Astrocyte of the spinal cord (primary cell): Measurements from ENCODE around the gene NMRK1.

ENCODE experiments used
- DNase-seq: peaks from one replicate; pipeline ENCODE4 v3.0.0; 2011; ENCODE audit warnings: low read depth, low spot score
- H3K4me3 ChIP-seq: 2 replicates; pipeline ENCODE4 v1.5.1; 2011; ENCODE audit warnings: low read depth, mild to moderate bottlenecking, low read length, moderate library complexity
- in situ Hi-C: cut with HindIII; loops from 2 replicates; pipeline ENCODE4 v1.10.0; 2017; ENCODE audit warnings: low sequenced_read_pairs
- TF ChIP-seq, protein P1 (sequence below): IDR thresholded peaks from 2 replicates; pipeline ENCODE4 v1.5.1; 2012; ENCODE audit warnings: low read depth, mild to moderate bottlenecking, low read length, inconsistent platforms

NMRK1 gene

DNA sequence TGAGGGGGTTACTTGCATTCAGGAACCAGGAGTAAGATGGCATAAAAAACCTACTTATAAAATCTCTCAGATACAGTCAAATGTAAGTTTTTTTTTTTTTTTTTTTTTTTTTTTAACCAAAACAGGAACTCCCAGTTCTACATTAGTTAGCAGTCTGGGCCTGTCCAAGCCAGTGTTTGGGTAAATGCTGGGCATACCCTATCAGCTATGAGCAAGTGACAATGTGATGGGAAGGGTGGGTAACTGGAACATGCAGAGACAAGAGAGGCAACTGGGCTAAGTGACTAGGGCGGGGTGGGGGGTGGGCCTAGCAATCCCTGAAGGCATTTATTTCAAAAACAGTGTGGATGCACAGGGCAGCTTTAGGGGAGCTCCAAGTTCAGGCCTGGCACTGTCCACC lies 2.3 kb downstream of the NMRK1 start:
- in situ Hi-C loops: no loop called here
- DNase-seq: no peak
- no peak overlapping the region for H3K4me3 ChIP-seq
- TF ChIP-seq, protein P1, sequence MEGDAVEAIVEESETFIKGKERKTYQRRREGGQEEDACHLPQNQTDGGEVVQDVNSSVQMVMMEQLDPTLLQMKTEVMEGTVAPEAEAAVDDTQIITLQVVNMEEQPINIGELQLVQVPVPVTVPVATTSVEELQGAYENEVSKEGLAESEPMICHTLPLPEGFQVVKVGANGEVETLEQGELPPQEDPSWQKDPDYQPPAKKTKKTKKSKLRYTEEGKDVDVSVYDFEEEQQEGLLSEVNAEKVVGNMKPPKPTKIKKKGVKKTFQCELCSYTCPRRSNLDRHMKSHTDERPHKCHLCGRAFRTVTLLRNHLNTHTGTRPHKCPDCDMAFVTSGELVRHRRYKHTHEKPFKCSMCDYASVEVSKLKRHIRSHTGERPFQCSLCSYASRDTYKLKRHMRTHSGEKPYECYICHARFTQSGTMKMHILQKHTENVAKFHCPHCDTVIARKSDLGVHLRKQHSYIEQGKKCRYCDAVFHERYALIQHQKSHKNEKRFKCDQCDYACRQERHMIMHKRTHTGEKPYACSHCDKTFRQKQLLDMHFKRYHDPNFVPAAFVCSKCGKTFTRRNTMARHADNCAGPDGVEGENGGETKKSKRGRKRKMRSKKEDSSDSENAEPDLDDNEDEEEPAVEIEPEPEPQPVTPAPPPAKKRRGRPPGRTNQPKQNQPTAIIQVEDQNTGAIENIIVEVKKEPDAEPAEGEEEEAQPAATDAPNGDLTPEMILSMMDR: no peak

DNA sequence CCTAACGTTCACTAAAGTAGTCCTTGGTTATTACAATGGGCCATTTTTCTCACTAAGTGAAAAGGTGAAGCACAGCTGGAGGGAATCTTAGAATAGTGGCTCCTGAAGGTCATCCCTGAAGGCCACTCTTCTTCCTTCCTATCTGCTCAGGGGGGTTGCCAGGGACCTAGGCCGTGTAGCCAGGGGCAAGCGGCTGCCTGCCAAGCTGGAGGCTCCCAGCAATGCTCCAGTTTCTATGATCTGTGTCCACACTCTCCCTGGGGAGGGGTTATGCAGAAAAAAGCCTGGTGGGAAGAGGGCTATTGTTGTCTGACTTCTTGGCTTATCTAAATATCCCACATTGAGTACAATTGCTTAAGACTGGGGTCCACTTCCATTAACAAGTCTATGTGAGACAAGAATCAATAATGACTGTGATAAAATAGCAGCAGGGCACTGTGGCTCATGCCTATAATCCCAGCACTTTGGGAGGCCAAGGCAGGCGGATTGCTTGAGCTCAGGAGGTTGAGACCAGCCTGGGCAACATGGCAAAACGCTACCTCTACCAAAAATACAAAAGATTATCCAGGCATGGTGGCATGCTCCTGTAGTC lies 3.8 kb downstream of the NMRK1 start:
- no peak overlapping the region for H3K4me3 ChIP-seq
- no peak for DNase-seq
- in situ Hi-C loops: no loop called here
- TF ChIP-seq, protein P1: no peak

DNA sequence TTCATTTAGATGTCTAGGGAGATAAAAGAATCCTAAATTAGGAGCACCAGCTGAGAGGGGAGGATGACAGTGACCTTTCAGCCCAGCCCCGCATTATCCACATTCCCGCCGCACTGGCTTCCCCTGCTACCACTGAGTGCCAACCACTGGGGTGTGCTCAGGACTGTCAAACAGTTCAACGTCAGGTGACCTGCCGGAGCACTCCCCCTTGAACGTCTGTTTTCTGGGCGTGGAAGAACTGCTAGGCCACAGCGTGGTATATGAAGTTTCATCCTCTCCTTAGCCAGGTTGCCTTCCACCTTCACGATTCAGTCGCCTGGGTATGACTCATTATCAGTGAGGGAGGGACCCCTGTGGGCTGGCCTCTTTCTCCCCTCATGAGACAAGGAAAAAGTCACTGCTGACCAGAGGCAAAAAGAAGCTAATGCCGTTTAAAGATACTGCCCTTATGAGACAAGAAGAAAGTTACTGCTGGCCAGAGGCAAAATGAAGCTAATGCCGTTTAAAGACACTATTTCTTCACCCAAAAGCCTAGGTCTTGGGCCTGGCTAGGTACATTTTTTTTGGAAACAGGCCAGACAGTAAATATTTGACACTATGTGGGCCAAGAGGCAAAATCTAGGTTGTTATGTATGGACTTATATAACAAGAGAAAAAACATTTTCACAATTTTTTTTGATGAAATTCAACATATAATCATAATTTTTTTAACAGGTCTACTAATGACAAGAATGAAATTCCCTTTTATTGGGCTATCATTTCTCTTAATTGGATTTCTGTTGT lies 4.6 kb downstream of the NMRK1 start:
- no peak overlapping the region for H3K4me3 ChIP-seq
- DNase-seq: no peak
- TF ChIP-seq, protein P1: no peak
- in situ Hi-C loops: no loop called here

DNA sequence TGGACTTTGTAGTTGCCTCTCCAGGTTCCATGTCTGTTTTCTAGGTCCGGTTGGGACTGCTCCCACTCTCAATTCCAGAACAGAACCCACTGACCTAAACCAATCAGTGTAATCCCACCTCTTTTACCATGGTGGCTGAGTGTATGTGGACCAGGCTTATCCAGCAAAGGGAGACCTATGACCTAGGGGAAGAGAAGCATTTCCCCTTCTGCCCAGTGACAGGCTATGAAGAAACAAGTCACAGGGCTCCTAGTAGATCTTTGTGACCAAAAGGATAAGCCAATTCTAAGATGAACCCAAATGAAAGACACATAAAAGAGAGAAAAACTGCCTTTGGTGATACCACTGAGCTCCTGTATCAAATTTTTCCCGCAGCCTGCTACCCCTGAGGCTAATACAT lies 6.3 kb downstream of the NMRK1 start:
- no peak overlapping the region for H3K4me3 ChIP-seq
- no peak for DNase-seq
- TF ChIP-seq, protein P1: no peak
- in situ Hi-C loops: no loop called here

DNA sequence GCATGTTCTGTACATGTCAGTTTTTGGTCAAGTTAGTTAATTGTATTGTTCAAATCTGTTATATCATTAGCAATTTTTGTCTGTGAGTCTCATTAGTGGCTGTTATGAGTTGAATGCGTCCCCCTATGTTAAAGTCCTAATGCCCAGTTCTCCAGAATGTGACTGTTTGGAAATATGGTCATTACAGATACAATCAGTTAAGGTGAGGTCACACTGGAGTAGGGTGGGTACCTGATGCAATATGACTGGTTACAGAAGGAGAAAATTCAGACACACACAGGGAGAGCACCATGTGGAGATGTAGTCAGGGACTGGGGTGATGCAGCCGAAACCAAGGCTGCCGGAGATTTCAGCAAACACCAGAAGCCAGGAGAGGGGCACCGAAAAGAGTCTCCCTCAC lies 15.1 kb downstream of the NMRK1 start:
- in situ Hi-C loops: no loop called here
- H3K4me3 ChIP-seq: no peak overlapping the region
- DNase-seq: no peak
- TF ChIP-seq, protein P1: no peak

DNA sequence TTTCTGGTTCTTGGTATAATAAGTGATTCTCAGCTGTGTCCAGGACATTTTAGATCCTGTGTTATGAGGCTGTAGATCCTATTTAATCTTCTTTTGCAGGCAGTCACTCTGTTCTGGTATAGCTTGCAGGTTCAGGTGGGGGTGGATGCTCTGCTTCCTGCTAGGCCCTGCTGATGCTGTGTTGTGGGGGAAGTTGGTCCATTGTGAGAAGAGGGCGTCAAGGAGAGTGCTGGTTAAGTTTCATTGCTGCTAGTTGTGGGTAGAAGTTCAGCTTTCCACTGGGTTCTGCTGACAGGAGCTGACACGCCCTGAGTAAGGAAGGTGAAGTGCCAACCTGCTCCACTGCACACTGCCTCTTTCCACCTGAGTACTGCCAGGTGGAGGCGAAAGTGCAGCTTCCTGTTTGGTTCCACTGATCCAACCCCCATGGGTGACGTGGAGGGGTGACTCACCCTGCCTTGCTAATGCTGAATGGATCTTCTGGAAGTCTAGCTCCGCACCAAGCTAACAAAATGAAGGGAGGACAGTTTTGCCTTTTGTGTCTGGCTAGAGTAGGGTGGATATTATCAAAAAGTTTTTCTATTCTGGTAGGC lies 16.3 kb downstream of the NMRK1 start:
- in situ Hi-C loops: no loop called here
- no peak overlapping the region for H3K4me3 ChIP-seq
- DNase-seq: no peak
- TF ChIP-seq, protein P1: no peak
